EL (cell line): ENCODE measurements around the gene MAP9.
"Not testable (repeated sequence)": the region's sequence is repeated elsewhere in the genome, so short reads cannot be mapped to it uniquely, and the experiment has no call there.

ENCODE experiments used
- DNase-seq: peaks from one replicate; pipeline ENCODE4 v3.0.0-alpha.2; 2016

MAP9 gene

GRCh38 chr4:155376387-155377268 lies at the start of gene MAP9:
MAP9 (minus strand) TSS chr4:155376965; CDS start chr4:155375850, 1,115 bp downstream.
- peak; percentile 93 for DNase-seq

- not testable (repeated sequence) for DNase-seq
Observed at GRCh38 chr4:155424778-155425177, 48.0 kb upstream of the MAP9 start.

- DNase-seq, result no peak
Observed at GRCh38 chr4:155423671-155424070, 46.9 kb upstream of the MAP9 start.

DNA sequence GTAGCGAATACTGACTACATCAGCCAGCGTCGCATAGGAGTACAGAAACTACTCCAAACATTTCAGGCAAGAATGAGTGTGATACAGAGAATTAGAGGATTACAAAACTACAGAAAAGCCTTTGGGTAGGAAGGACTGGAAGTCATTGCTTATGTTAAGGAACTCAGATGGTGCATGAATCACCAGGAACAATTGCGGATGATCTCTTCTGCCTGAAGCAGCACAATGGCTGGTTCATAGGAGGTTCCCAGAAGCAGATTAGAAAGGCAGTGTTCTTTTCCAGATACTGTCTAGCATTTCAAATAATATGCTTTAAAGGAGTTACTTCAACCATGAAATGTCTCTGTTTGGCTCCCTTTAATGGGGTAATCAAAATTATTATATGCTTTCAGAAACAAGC lies 42.5 kb upstream of the MAP9 start:
- DNase-seq, result peak; percentile 12

DNA sequence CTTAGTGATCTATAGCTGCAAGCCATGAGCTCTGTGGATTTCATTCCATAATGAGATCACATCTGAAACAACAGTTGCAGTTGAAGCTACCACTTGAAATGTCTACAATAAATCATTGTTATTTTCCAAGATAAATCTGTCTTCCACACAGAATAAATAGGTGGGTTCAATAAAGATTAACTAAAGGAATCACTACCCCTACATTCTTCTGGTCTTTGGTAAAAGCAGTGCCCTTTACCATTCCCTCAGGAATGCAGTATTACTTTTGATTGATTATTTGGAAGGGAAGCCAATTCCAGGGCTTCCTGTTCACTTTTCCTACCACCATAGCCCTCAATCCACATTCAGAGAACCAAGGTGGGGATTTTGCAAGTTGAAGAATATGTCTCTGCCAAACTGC lies 38.9 kb upstream of the MAP9 start:
- no peak for DNase-seq

DNA sequence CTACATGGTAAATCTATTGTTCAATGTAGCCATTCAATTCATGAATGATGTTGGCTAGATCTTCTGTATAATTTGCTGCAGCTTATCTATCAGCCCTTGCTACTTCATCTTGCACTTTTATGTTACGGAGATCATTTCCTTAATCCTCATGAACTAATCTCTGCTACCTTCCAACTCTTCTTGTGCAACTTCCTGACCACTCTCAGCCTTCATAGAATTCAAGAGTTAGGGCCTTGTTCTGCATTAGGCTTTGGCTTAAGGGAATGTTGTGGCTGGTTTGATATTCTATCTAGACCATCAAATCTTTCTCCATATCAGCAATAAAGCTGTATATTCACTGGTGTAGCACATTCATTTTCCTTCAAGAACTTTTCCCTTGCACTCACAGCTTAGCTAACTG lies 36.7 kb upstream of the MAP9 start:
- no peak for DNase-seq

DNA sequence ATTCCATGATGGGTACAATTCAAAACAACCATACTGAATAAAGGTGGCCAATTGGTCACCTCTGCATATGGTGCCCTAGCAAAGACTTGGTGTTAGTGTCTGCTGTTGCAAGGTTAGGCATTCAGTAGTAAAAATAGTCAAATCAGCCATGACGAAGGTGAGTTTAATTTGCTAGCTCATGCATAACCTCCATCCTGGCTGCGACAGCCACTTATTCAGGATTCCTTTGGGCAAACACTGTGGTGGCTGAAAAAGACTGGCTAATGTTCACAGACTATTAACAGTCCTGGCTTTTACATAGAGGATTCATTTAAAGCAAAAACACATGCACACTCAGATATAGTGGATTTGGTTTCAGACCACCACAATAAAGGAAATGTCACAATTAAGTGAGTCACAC lies 34.8 kb upstream of the MAP9 start:
- DNase-seq, result no peak

GRCh38 chr4:155408796-155409195 lies 32.0 kb upstream of the MAP9 start:
- no peak for DNase-seq

DNA sequence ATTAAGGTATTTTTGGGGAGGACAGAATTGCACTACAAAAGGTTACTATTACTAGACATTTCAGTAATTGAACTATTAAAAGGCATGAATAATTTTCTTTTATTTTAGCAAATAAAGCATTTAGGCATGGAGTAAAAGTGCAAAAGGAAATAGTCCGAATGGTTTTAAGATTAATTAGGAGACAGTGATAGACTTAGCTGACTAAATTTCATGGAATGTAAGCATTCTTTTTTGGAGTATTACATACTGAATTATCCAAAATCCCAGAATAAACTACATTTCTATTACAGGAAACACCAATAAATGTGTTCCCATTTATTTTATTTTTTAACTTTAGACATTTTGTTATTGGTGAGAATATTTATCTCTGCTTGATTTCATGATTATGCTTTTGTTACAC lies 30.7 kb upstream of the MAP9 start:
- DNase-seq, result no peak

- DNase-seq, result no peak
Observed at GRCh38 chr4:155405059-155405458, 28.3 kb upstream of the MAP9 start.

- DNase-seq, result peak; percentile 19
Observed at GRCh38 chr4:155403886-155404285, 27.1 kb upstream of the MAP9 start.

GRCh38 chr4:155402941-155403340 lies 26.2 kb upstream of the MAP9 start:
- DNase-seq, result no peak

- DNase-seq, result no peak
Observed at GRCh38 chr4:155400893-155401292, 24.1 kb upstream of the MAP9 start.

DNA sequence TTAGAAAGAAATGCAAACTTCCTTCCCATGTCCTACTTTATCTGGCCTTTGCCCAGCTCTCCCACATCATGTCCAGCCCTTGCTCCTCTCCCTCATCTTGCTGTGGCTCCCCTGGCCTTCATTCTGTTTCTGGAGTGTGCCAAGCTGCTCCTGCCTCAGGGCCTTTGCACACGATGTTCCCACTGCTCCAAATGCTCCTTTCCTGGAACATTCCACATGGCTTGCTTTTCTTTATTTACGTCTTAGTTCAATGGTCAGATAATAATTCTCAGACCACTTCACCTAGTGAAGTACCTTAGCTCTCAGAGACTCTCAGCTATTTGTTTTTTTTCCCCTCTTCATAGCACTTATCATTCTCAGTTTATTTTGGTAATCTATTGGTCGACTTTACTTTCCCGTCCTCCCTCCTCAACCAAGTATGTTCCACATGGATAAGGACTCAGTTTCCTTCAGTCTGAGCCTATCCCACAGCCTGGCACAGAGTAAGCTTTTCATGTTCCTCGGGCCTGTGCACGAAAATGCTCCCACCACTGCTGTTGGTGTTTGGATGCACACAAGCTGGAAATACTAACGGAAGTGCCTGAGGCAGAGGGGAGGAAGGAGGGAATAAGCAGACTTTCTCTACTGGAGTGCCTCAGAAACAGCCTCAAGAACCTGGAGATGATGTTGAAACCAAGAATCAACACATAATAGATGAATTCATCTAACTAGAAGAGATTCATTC lies 23.4 kb upstream of the MAP9 start:
- DNase-seq, result no peak

- peak; percentile 89 for DNase-seq
Observed at GRCh38 chr4:155392481-155393184, 15.9 kb upstream of the MAP9 start.

- DNase-seq, result no peak
Observed at GRCh38 chr4:155391932-155392331, 15.2 kb upstream of the MAP9 start.

DNA sequence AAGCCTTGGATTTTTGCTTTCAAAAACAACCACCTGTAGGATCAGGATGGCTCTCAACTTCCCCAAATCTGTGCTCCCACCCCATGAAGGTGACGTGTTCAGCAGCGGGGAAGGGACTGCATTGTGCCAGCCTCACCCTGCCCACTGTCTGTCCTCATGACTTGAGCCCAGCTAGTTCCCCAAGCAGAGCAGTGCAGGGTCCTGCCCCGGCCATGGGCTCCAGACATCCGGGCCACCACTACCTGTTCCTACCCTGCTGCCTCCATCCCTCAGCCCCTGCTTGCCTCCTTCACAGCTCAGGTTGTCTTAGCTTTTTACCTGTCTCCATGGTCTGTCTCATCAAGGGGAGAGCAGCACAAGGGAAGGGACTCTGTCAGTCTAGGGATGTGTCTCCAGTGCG lies 11.4 kb upstream of the MAP9 start:
- no peak for DNase-seq

DNA sequence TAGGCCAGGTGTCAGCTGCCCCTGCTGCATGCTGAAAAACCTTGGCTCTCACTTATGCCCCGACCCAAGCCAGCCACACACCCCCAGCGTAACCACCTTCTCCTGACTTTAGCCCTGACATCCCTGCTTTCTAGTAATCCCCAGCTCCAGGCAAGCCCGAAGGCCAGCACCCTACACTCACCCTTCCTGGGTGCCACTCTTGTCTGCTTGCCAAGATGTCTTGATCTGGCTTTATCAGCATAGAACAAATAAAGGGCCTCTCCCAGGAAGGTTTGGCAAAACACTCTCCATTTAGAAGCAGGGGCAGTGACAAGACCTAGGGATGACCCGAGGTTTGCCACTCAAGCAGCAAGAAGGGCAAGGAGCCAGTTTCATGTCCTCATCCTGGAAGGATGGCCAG lies 6.8 kb upstream of the MAP9 start:
- DNase-seq, result no peak

DNA sequence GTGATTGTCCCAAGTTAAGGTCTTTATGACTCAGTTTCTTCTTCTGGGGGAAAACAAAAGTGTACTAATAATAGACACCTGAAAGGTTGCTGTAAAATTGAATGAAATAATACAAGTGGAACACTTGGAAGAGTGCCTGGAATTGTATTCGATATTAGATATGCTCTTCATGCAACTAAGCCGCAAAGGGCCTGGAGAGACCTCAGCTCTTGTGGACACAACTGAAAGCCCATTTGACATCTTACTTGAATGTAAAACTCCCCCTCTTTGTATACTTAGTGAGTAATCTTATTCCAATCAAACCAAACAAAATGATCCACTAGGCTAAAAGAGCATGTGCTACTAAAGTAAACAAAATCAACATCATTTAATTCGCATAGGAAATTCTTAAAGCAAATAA lies 511 bp upstream of the MAP9 start:
- DNase-seq, result no peak

GRCh38 chr4:155371432-155372043 lies 5.2 kb downstream of the MAP9 start:
- DNase-seq, result no peak

DNA sequence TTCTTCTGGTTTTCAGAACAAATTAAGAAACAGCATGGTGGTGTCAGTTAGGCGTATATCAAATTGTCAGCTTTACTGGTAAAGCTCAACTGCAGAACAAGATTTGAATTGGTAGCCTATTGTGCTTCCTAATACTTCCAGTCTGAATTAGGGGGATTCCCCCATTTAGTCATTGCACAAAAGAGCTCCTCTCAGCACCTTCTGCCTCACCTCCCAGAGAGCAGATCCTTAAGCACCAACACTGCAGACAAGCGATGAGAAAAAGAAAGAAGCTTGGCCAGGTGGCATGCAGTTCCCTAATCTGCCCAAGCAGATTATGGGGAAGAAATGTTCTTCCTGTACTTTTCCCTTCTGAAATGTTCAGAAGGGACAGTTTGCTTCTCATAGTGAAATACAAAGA lies 9.2 kb downstream of the MAP9 start:
- no peak for DNase-seq

- DNase-seq, result peak; percentile 25
Observed at GRCh38 chr4:155353923-155354540, 22.7 kb downstream of the MAP9 start.

- DNase-seq, result peak; percentile 35
Observed at GRCh38 chr4:155342142-155342541, 34.6 kb downstream of the MAP9 start.
